Measurements from ENCODE around the gene TOP2B.

The TOP2B gene

DNA sequence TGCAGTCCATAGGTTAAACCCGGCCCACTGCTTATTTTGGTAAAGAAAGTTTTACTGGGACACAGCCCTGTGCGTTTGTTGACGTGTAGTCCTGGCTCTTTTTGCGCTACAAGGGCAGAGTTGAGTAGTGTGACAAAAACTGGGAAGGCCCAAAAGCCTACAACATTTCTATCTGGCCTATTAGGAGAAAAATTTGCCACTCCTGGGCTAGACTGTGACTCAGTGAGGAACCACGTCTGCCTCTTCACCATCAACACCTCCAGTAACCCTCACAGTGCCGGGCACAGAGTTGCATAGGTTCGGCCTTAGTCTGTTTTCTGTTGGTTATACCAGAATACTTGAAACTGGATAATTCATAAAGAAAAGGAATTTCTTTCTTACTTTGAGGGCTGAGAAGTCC lies 110.3 kb downstream of the TOP2B start:
- peaks cover 15% of the 10 kb centered on the region for H3K27me3 Mint-ChIP-seq
- H3K9me3 Mint-ChIP-seq, result no peaks in the 10 kb centered on the region
- no peak for DNase-seq (ENCODE audit: low spot score in 2 of 2)
- no peaks in the 10 kb centered on the region for H3K36me3 Mint-ChIP-seq (ENCODE audit: insufficient read depth)
- no peak for ATAC-seq (replicated peaks; ENCODE audit: extremely low read depth, poor library complexity, severe bottlenecking)
- H3K4me1 Mint-ChIP-seq, result no peaks in the 10 kb centered on the region
- H3K27ac Mint-ChIP-seq (ENCODE audit: low read depth), result no peak overlapping the region
- no peak overlapping the region for H3K4me3 Mint-ChIP-seq

DNA sequence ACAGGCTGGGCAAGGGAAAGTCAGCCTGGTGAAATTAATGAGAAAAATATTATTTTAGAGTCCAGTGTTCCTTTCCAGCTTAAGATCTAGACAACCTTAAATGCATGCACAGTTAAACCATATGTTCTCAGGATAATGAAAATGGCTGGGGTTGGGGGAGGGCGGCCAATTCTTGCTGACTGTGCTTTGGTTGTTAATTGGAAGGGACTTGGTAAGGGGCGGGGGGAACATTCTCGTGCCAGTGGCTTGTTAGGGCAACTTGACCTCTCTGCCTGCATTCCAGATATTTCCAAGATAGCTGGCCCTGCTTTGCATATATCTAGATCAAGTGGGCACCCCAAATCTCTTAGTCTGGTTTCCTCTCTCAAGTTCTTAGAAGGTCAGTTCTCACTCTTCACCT lies 112.5 kb downstream of the TOP2B start:
- Mint-ChIP-seq H3K27ac (ENCODE audit: low read depth) (no peak overlapping the region), H3K4me3 (no peak overlapping the region), H3K27me3 (peaks cover 15% of the 10 kb centered on the region), H3K4me1 (no peaks in the 10 kb centered on the region), H3K36me3 (ENCODE audit: insufficient read depth) (no peaks in the 10 kb centered on the region), H3K9me3 (no peaks in the 10 kb centered on the region)
- DNase-seq (ENCODE audit: low spot score in 2 of 2) (no peak), ATAC-seq (replicated peaks; ENCODE audit: extremely low read depth, poor library complexity, severe bottlenecking) (no peak)

DNA sequence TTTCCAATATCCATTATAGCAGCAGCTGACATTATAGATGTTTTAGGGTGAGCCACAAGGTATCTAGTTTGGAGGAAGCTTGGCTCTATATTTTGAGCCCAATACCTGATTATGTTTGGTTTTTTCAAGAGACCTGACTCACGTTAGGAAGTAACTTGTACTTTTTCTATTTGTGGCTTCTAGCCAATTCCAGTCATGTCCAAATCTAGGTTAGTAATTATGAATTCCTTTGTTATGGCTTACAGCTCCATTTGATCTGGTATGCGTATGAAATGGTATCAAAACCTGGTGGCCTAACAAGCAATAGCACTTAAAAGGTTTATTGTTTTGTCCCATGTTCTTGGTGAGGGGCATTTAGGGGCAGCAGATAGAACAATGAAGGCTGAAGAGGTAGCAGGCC lies 115.9 kb downstream of the TOP2B start:
- no peak for DNase-seq (ENCODE audit: low spot score in 2 of 2)
- no peaks in the 10 kb centered on the region for H3K9me3 Mint-ChIP-seq

DNA sequence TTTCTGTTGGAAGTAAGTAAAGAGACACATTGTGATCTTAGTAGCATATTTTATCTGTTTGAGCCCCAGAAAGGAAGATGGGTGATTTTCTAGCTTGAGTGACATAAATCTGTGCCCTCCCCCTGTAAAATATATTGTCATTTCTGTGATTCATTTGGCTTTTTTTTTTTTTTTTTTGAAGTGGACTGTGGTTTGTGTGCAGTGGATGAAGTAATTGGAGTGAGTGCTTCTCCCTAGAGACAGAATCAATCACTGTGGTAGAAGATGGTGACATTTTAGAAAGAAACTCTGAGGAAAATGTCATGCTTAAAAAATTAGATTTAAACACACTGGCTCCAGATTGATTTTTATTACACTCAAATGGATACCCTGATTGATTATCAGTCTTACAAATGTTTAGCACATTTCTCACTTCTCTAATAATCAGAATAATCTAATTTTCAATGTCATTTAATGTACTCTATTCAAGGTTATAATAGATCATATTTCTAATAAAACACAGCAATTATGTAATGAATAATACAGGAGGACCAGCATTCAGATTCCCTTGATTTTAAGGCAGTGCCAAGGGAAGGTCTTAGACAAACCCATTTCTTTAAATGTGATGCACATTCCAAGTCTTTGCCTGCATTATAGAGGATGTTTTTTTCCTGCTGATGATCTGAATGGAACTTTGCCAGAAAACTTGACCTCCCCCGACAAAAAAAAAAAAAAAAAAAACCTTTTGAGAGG lies 116.6 kb downstream of the TOP2B start:
- H3K27ac Mint-ChIP-seq (ENCODE audit: low read depth), result no peak overlapping the region
- H3K4me1 Mint-ChIP-seq, result no peaks in the 10 kb centered on the region
- no peaks in the 10 kb centered on the region for H3K36me3 Mint-ChIP-seq (ENCODE audit: insufficient read depth)
- DNase-seq (ENCODE audit: low spot score in 2 of 2), result no peak
- no peaks in the 10 kb centered on the region for H3K9me3 Mint-ChIP-seq
- no peak for ATAC-seq (replicated peaks; ENCODE audit: extremely low read depth, poor library complexity, severe bottlenecking)
- no peak overlapping the region for H3K4me3 Mint-ChIP-seq
- H3K27me3 Mint-ChIP-seq, result peaks cover 28% of the 10 kb centered on the region

More for the DNA sequence above, 115.9 kb downstream of the TOP2B start:
- ATAC-seq (replicated peaks; ENCODE audit: extremely low read depth, poor library complexity, severe bottlenecking), result no peak
- no peak overlapping the region for H3K27ac Mint-ChIP-seq (ENCODE audit: low read depth)
- no peaks in the 10 kb centered on the region for H3K4me1 Mint-ChIP-seq
- H3K36me3 Mint-ChIP-seq (ENCODE audit: insufficient read depth), result no peaks in the 10 kb centered on the region
- H3K4me3 Mint-ChIP-seq, result no peak overlapping the region
- peaks cover 21% of the 10 kb centered on the region for H3K27me3 Mint-ChIP-seq

Measured in central memory CD8-positive, alpha-beta T cell (primary cell).